Heart left ventricle (tissue), 16 donors: ENCODE results near the gene CALML4. TPM values are rescaled to one million over a fixed set of nuclear protein-coding genes. Genes with fewer than 3 reads are reported as not detected.
"Not testable (repeated sequence)": the region's sequence is repeated elsewhere in the genome, so short reads cannot be mapped to it uniquely, and the experiment has no call there.

Experiments used
- ATAC-seq, 4 donors: fragments of 200-7000 bp; cut with Tn5 transposase; one replicate each; pipeline ENCODE4 v1.9.1; 2020 to 2022; ENCODE audit warnings: moderate library complexity in 4 of 4, mild to moderate bottlenecking in 3 of 4, moderate number of reproducible peaks in 1 of 4
- DNase-seq, 5 donors: peaks; one replicate each; pipeline ENCODE4 v3.0.0-alpha.2; 2020
- H3K27ac ChIP-seq, 12 donors: fragments of 200-600 bp; sonication (generic) in 4 of 12; one replicate each; pipeline versions ENCODE4 v1.5.0 to v1.8.0; 2016 to 2022; ENCODE audit warnings: mild to moderate bottlenecking in 2 of 12
- H3K27me3 ChIP-seq, 9 donors: fragments of 200-600 bp; sonication (generic) in 2 of 9; one replicate each; pipeline versions ENCODE4 v1.5.1 to v1.8.0; 2016 to 2022; ENCODE audit warnings: mild to moderate bottlenecking in 3 of 9
- H3K36me3 ChIP-seq, 9 donors: fragments of 200-600 bp; sonication (generic) in 2 of 9; one replicate each; pipeline versions ENCODE4 v1.5.0 to v1.8.0; 2018 to 2022; ENCODE audit warnings: mild to moderate bottlenecking in 2 of 9
- H3K4me1 ChIP-seq, 12 donors: fragments of 200-600 bp; sonication (generic) in 4 of 12; one replicate each; pipeline versions ENCODE4 v1.5.0 to v1.8.0; 2016 to 2022; ENCODE audit warnings: mild to moderate bottlenecking in 3 of 12
- H3K4me3 ChIP-seq, 12 donors: fragments of 200-600 bp; sonication (generic) in 4 of 12; one replicate each; pipeline versions ENCODE4 v1.5.0 to v1.8.0; 2017 to 2022; ENCODE audit warnings: mild to moderate bottlenecking in 9 of 12, moderate library complexity in 4 of 12
- H3K9me3 ChIP-seq, 12 donors: fragments of 200-600 bp; sonication (generic) in 4 of 12; one replicate each; pipeline versions ENCODE4 v1.5.0 to v1.8.0; 2016 to 2022; ENCODE audit warnings: mild to moderate bottlenecking in 1 of 12
- POLR2A ChIP-seq, 2 donors: fragments of 450-650 bp; IDR thresholded peaks; one replicate each; pipeline ENCODE4 v1.6.1; 2017; ENCODE audit warnings: antibody characterized with exemption in 2 of 2, mild to moderate bottlenecking in 2 of 2, moderate library complexity in 2 of 2
- WGBS, 4 donors: extraction: QIAGEN DNeasy Blood & Tissue Kit in 2 of 4; methylation state at CpG; one replicate each; pipeline versions ENCODE4 v1.1.5 to v1.1.7; 2013 to 2018; 5-methylcytosine and 5-hydroxymethylcytosine counted together
- intact Hi-C, 10 donors: fragments of 100-400 bp; cut with DNase I; formaldehyde crosslinking; loops; one replicate each; pipeline versions ENCODE4 v1.11.1 to v1.14.2; 2022
- polyA plus RNA-seq, 2 donors: library from polyadenylated mRNA; stranded (reverse); fragments of 200-250 nt; gene quantifications; one replicate each; pipeline ENCODE4 v1.2.3, GENCODE V29; 2013
- total RNA-seq, 9 donors: library from RNA; depleted of rRNA in 2 of 9; stranded (reverse); fragments of >200 nt in 2 of 9; fragmentation: NEBNext Ultra II Directional in 3 of 9; extraction: Animal tissue kit (Norgen Biotek cat#: 25700) in 3 of 9; gene quantifications; one replicate each; pipeline versions ENCODE4 v1.1.0 to v1.2.4, GENCODE V29; 2016 to 2023
- TF ChIP-seq, protein P1 (sequence below), 12 donors: fragments of 200-600 bp; sonication (generic) in 4 of 12; IDR thresholded peaks; one replicate each; pipeline versions ENCODE4 v1.5.0 to v1.8.0; 2018 to 2022; ENCODE audit warnings: antibody characterized with exemption in 12 of 12, mild to moderate bottlenecking in 5 of 12
- donor health status: ischemic (EF 13 %, LVEDD 7.1; RV severe dilation, severe dysfunction).
- donor health status: healthy with polysubstance abuse.
- donor health status: DM: no; HTN: yes; CAD: no.
- donor health status: DM: no; HTN: no; CAD: no.
- donor health status: ischemic (EF 25% LVEDD 6.9; RV normal size, moderate dysfunction).
- donor health status: ischemic (EF 25% LVEDD 5.7; RV mildly dilated, moderate dysfunction).
- donor health status: healthy.
- donor health status: DM: yes; HTN: yes; CAD: no.
- donor health status: ischemic (EF 35%, LVEDD 5.7; RV mildly dilated, moderate dysfunction).
- donor health status: nonischemic (EF 11% LVEDD 7.7; RV severe dilation, severe dysfunction).
- donor health status: DM: yes; HTN: yes; CAD: no.
- donor health status: PGD.
- donor health status: ischemic (EF 29% LVEDD 5.4; RV normal size, mild dysfunction).
- donor health status: nonischemic (EF 23%, LVEDD 6.1; RV moderate dilation, normal function).

Gene CALML4
- total and polyA plus RNA-seq, 11 donors = 0.21 to 6.6 (median 1.5) TPM

DNA sequence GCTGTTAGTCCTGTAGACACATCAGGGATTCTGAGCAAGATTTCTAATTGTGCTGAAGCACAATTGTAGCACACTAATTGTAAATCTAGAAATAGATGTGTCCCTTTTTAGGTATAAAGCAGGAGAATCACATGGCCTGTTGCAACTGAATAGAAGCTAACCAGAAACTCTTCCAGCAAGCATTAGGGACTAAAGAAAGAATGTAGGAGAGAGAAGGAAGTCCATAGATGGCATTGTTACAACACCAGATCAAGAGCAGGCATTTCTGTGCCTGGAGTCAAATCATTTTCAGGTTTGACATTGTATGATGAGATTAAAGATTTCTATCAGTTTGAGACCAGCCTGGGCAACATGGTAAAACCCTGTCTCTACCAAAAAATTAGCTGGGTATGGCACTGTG is 27.4 kb downstream of the CALML4 start:
- intact Hi-C loops = no loop called here
- Histone ChIP-seq H3K27ac (peak overlapping the region in 2 of 12 donors; percentile 2 to 25), H3K9me3 (no peaks in the 10 kb centered on the region), H3K36me3 (peaks cover 0 to 97% (median 82%) of the 10 kb centered on the region in 9 donors), H3K4me1 (peaks cover 0 to 9% (median 0%) of the 10 kb centered on the region in 12 donors), H3K4me3 (no peak overlapping the region), H3K27me3 (no peaks in the 10 kb centered on the region)
- DNase-seq (no peak), ATAC-seq (peak in 1 of 4 donors; percentile 52)
- TF ChIP-seq, protein P1, sequence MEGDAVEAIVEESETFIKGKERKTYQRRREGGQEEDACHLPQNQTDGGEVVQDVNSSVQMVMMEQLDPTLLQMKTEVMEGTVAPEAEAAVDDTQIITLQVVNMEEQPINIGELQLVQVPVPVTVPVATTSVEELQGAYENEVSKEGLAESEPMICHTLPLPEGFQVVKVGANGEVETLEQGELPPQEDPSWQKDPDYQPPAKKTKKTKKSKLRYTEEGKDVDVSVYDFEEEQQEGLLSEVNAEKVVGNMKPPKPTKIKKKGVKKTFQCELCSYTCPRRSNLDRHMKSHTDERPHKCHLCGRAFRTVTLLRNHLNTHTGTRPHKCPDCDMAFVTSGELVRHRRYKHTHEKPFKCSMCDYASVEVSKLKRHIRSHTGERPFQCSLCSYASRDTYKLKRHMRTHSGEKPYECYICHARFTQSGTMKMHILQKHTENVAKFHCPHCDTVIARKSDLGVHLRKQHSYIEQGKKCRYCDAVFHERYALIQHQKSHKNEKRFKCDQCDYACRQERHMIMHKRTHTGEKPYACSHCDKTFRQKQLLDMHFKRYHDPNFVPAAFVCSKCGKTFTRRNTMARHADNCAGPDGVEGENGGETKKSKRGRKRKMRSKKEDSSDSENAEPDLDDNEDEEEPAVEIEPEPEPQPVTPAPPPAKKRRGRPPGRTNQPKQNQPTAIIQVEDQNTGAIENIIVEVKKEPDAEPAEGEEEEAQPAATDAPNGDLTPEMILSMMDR (IDR thresholded peaks at IDR 0.05) = no peak
- no peak for TF ChIP-seq POLR2A (IDR thresholded peaks at IDR 0.05)

DNA sequence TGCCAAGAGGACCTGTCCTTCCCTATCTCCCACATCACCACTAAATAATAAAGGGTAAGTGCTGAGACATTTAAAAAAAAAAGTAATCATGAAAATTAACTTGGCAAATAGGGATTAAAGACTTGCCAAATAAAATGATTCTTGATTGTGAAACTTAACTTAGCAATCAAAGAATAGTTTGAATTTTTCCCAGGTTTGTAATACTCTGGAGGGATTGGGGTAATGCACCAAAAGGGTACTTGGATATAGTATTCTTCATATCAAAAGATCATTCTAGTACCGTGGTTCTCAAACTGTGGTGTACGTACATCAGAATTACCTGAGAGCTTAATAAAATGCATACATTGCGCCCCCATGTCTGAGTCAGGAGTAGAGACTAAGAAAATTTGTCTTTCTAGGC is 28.5 kb downstream of the CALML4 start:
- Histone ChIP-seq H3K36me3 (peaks cover 0 to 93% (median 74%) of the 10 kb centered on the region in 9 donors), H3K4me1 (peaks cover 0 to 9% (median 0%) of the 10 kb centered on the region in 12 donors), H3K4me3 (no peak overlapping the region), H3K9me3 (no peaks in the 10 kb centered on the region), H3K27ac (no peak overlapping the region), H3K27me3 (no peaks in the 10 kb centered on the region)
- ATAC-seq (no peak), DNase-seq (no peak)
- TF ChIP-seq POLR2A (IDR thresholded peaks at IDR 0.05) = no peak
- TF ChIP-seq, protein P1 (IDR thresholded peaks at IDR 0.05) = no peak
- WGBS, 4 donors = 90 to 96% (median 96%) methylated on average over 3 of the region's 3 CpGs
- intact Hi-C loops = no loop called here

DNA sequence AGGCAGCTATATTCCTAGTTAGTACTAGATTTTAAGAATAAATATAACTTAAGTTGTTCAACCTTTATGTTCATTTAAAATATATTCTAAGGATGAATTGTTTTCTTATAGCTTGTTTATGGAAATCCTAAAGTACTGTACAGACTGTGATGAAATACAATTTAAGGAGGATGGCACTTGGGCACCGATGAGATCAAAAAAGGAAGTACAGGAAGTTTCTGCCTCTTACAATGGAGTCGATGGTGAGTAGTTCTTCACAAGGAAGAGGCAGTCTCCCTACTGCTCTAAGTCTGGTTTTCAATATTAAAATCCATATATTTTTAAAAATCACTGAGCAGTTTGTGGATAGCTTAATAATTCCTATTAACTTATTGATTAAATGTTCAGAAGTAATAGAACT is 29.6 kb downstream of the CALML4 start:
- no peak for TF ChIP-seq POLR2A (IDR thresholded peaks at IDR 0.05)

DNA sequence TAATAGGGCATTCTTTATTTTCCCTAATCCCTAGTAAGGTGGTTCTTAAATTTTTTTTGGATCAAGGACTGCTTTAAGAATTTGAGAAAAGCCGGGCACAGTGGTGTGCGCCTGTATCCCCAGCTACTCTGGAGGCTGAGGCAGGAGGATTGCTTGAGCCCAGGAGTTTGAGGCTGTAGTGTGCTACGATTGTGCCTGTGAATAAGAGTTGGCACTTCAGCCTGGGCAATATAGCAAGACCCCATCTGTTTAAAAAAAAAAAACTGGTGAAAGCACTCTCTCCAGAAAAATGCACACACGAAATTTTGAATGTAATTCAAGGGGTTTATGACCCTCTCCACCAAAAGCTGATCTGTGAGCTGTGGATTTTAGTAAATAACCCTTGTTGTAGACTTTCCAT is 32.0 kb downstream of the CALML4 start:
- H3K4me3 ChIP-seq = no peak overlapping the region
- H3K27me3 ChIP-seq = no peaks in the 10 kb centered on the region
- peaks cover 0 to 88% (median 54%) of the 10 kb centered on the region in 9 donors for H3K36me3 ChIP-seq
- ATAC-seq (no peak), DNase-seq (no peak)
- WGBS, 4 donors = 97 to 98% (median 98%) methylated on average over 4 of the region's 4 CpGs
- no peak overlapping the region for H3K27ac ChIP-seq
- TF ChIP-seq POLR2A (IDR thresholded peaks at IDR 0.05) = no peak
- TF ChIP-seq, protein P1 (IDR thresholded peaks at IDR 0.05) = no peak
- no peaks in the 10 kb centered on the region for H3K9me3 ChIP-seq
- H3K4me1 ChIP-seq = peaks cover 0 to 17% (median 4%) of the 10 kb centered on the region in 12 donors
- intact Hi-C loops = no loop called here

More for the DNA sequence above, 29.6 kb downstream of the CALML4 start:
- no peaks in the 10 kb centered on the region for H3K27me3 ChIP-seq
- intact Hi-C loops = no loop called here
- peaks cover 0 to 93% (median 75%) of the 10 kb centered on the region in 9 donors for H3K36me3 ChIP-seq
- peaks cover 0 to 9% (median 0%) of the 10 kb centered on the region in 12 donors for H3K4me1 ChIP-seq
- H3K4me3 ChIP-seq = no peak overlapping the region
- ATAC-seq (no peak), DNase-seq (no peak)
- WGBS, 4 donors = 57 to 71% (median 58%) methylated on average over 2 of the region's 2 CpGs
- H3K9me3 ChIP-seq = no peaks in the 10 kb centered on the region
- no peak overlapping the region for H3K27ac ChIP-seq

DNA sequence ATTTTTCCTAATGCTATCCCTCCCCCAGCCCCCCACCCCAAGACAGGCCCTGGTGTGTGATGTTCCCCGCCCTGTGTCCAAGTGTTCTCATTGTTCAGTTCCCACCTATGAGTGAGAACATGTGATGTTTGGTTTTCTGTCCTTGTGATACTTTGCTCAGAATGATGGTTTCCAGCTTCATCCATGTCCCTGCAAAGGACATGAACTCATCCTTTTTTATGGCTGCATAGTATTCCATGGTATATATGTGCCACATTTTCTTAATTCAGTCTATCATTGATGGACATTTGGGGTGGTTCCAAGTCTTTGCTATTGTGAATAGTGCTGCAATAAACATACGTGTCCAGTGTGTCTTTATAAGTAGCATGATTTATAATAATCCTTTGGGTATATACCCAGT is 33.1 kb downstream of the CALML4 start:
- H3K4me3 ChIP-seq, ATAC-seq, DNase-seq, intact Hi-C loops, H3K9me3 ChIP-seq, H3K27ac ChIP-seq, H3K27me3 ChIP-seq: not testable (repeated sequence)
- WGBS, 4 donors = 69 to 97% (median 93%) methylated on average over 2 of the region's 2 CpGs
- peaks cover 0 to 84% (median 43%) of the 10 kb centered on the region in 9 donors for H3K36me3 ChIP-seq
- H3K4me1 ChIP-seq = peaks cover 0 to 17% (median 4%) of the 10 kb centered on the region in 12 donors
